Epithelial cell of proximal tubule (primary cell): ENCODE measurements around the gene MCM7. TPM values are rescaled to one million over a fixed set of nuclear protein-coding genes. Genes with fewer than 3 reads are reported as not detected.

Source experiments
- DNase-seq: peaks from one replicate; pipeline ENCODE4 v3.0.0-alpha.2; 2011; ENCODE audit warnings: low read depth
- H3K4me3 ChIP-seq: 2 replicates; pipeline ENCODE4 v1.5.1; 2011; ENCODE audit warnings: low read depth, mild to moderate bottlenecking, low read length
- total RNA-seq: library from RNA; depleted of rRNA; stranded (reverse); fragments of >200 nt; gene quantifications from 2 replicates; pipeline ENCODE4 v1.2.3, GENCODE V29; 2015
- TF ChIP-seq, protein P1 (sequence below): conservative IDR thresholded peaks from 2 replicates; pipeline ENCODE4 v1.5.1; 2012; ENCODE audit warnings: low read depth, mild to moderate bottlenecking, low read length

The MCM7 gene
- total RNA-seq, 1 donor from 2014 or later, result 188 TPM

GRCh38 chr7:100100420-100101015, 679 bp downstream of the MCM7 start:
- H3K4me3 ChIP-seq, result peak overlapping the region; percentile 74
- DNase-seq, result peak; percentile 80
- TF ChIP-seq, protein P1, sequence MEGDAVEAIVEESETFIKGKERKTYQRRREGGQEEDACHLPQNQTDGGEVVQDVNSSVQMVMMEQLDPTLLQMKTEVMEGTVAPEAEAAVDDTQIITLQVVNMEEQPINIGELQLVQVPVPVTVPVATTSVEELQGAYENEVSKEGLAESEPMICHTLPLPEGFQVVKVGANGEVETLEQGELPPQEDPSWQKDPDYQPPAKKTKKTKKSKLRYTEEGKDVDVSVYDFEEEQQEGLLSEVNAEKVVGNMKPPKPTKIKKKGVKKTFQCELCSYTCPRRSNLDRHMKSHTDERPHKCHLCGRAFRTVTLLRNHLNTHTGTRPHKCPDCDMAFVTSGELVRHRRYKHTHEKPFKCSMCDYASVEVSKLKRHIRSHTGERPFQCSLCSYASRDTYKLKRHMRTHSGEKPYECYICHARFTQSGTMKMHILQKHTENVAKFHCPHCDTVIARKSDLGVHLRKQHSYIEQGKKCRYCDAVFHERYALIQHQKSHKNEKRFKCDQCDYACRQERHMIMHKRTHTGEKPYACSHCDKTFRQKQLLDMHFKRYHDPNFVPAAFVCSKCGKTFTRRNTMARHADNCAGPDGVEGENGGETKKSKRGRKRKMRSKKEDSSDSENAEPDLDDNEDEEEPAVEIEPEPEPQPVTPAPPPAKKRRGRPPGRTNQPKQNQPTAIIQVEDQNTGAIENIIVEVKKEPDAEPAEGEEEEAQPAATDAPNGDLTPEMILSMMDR, result no peak

DNA sequence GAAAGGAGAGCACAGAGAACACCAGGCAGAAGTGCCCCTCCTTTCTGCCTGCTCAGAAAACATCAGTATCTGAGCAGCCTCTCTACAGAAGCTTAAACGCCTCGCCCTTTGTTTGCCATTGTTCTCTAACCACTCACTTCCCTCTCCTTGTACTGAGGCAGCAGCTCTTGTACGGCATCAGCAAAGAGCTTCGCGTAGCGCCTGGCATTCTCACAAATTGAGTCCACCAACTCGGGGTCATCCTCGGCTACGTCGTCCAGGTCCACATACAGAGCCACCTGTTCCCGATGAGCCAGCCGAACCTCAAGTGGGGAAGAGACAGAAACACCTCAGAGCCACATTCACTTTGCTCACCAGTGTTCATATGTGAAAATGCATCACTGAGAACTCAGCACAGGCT, 1.7 kb downstream of the MCM7 start:
- DNase-seq, result no peak
- H3K4me3 ChIP-seq, result peak overlapping the region; percentile 74
- TF ChIP-seq, protein P1, result no peak

- peak overlapping the region; percentile 74 for H3K4me3 ChIP-seq
- TF ChIP-seq, protein P1, result no peak
- no peak for DNase-seq
Observed at GRCh38 chr7:100098913-100099312, 2.3 kb downstream of the MCM7 start.

- DNase-seq, result no peak
- TF ChIP-seq, protein P1, result no peak
- H3K4me3 ChIP-seq, result no peak overlapping the region
Observed at GRCh38 chr7:100095704-100096103, 5.5 kb downstream of the MCM7 start.

- no peak overlapping the region for H3K4me3 ChIP-seq
- DNase-seq, result no peak
- TF ChIP-seq, protein P1, result no peak
Observed at GRCh38 chr7:100095289-100095688, 5.9 kb downstream of the MCM7 start.

DNA sequence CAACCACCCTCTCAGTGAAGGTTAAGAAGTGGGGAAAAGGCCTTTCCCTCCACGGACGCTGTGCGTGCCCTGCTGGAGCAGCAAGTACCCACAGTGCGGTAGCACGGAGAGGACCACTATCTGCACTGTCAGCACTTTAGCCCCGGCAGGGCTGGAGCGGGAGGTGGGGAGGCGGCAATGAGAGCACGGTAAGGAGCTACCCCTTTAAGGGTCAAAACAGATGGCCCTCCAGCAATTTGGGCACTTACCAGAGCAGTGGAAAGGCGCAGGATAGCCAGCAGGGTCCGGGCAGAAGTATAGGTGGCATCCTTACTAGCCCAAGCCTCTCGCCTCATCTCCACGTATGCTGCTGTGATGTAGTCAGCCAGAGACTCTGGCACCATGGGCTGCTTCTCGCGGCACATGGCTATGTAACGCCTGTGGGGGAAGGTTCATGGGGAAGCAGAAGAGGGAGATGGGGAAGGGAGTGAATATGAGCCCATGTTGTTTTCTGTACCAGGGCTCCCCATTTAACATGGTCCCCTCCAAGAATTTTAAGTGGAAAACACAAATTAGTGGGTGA, 7.2 kb downstream of the MCM7 start:
- no peak for DNase-seq
- no peak overlapping the region for H3K4me3 ChIP-seq
- TF ChIP-seq, protein P1, result no peak

- TF ChIP-seq, protein P1, result no peak
- no peak for DNase-seq
- no peak overlapping the region for H3K4me3 ChIP-seq
Observed at GRCh38 chr7:100093498-100093897, 7.7 kb downstream of the MCM7 start.
